OCI-LY7 (cell line): Measurements from ENCODE around the gene FBXO27.

Source experiments
- CTCF ChIP-seq: fragments of 200-600 bp; sonication (generic); conservative IDR thresholded peaks from 2 replicates; pipeline ENCODE4 v1.5.1; 2014; ENCODE audit warnings: mild to moderate bottlenecking, antibody characterized with exemption, low read length, moderate library complexity, mixed read lengths
- EZH2phosphoT487 ChIP-seq: fragments of 200-600 bp; sonication (generic); IDR thresholded peaks from 2 replicates; pipeline ENCODE4 v1.6.1; 2018; ENCODE audit warnings: low read depth, borderline replicate concordance, mild to moderate bottlenecking, mixed run types, antibody characterized with exemption, low read length, moderate library complexity, mixed read lengths

GRCh38 chr19:39070888-39071287, 38.5 kb upstream of the FBXO27 start:
- TF ChIP-seq CTCF (no peak), EZH2phosphoT487 (no peak)
